ENCODE results near the gene FHL2.

- TF ChIP-seq FOXM1 (IDR thresholded peaks at IDR 0.05; ENCODE audit: borderline replicate concordance) (no peak), SP1 (IDR thresholded peaks at IDR 0.05) (no peak), SUZ12 (IDR thresholded peaks at IDR 0.05) (no peak), ZNF384 (IDR thresholded peaks at IDR 0.05) (no peak), BHLHE40 (IDR thresholded peaks at IDR 0.05; ENCODE audit: borderline replicate concordance) (no peak)
These were observed 28.6 kb upstream of the FHL2 start for GRCh38 chr2:105427485-105427884.
